PFSK-1 (cell line): Measurements from ENCODE around the gene SCN5A.

Source experiments
- POLR2AphosphoS5 ChIP-seq: IDR thresholded peaks from 2 replicates; pipeline ENCODE4 v1.6.1; 2012; ENCODE audit warnings: low read depth, mild to moderate bottlenecking, control low read depth, low read length, moderate library complexity
- SIN3A ChIP-seq: IDR thresholded peaks from 2 replicates; pipeline ENCODE4 v1.6.1; 2012; ENCODE audit warnings: mild to moderate bottlenecking, low read length, moderate library complexity, borderline replicate concordance; ENCODE audit not compliant: insufficient read depth
- TAF1 ChIP-seq: IDR thresholded peaks from 2 replicates; pipeline ENCODE4 v1.6.1; 2012; ENCODE audit warnings: low read length, control low read depth, borderline replicate concordance; ENCODE audit not compliant: insufficient read depth
- TF ChIP-seq, protein P1 (sequence below), 2 experiments: IDR thresholded peaks; 2 replicates each; pipeline versions ENCODE4 v1.6.1 to v1.8.0; 2011 to 2012; ENCODE audit warnings: low read depth in 2 of 2, low read length in 2 of 2, control low read depth in 1 of 2, inconsistent platforms in 1 of 2, mild to moderate bottlenecking in 1 of 2, moderate library complexity in 1 of 2; ENCODE audit not compliant: insufficient read depth in 1 of 2

- TF ChIP-seq SIN3A = no peak
- TF ChIP-seq, protein P1, sequence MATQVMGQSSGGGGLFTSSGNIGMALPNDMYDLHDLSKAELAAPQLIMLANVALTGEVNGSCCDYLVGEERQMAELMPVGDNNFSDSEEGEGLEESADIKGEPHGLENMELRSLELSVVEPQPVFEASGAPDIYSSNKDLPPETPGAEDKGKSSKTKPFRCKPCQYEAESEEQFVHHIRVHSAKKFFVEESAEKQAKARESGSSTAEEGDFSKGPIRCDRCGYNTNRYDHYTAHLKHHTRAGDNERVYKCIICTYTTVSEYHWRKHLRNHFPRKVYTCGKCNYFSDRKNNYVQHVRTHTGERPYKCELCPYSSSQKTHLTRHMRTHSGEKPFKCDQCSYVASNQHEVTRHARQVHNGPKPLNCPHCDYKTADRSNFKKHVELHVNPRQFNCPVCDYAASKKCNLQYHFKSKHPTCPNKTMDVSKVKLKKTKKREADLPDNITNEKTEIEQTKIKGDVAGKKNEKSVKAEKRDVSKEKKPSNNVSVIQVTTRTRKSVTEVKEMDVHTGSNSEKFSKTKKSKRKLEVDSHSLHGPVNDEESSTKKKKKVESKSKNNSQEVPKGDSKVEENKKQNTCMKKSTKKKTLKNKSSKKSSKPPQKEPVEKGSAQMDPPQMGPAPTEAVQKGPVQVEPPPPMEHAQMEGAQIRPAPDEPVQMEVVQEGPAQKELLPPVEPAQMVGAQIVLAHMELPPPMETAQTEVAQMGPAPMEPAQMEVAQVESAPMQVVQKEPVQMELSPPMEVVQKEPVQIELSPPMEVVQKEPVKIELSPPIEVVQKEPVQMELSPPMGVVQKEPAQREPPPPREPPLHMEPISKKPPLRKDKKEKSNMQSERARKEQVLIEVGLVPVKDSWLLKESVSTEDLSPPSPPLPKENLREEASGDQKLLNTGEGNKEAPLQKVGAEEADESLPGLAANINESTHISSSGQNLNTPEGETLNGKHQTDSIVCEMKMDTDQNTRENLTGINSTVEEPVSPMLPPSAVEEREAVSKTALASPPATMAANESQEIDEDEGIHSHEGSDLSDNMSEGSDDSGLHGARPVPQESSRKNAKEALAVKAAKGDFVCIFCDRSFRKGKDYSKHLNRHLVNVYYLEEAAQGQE (IDR thresholded peaks at IDR 0.05; ENCODE audit: insufficient read depth in 1 of 2, low read depth in 2 of 2, low read length in 2 of 2) = no peak
- TF ChIP-seq TAF1 = no peak
- TF ChIP-seq POLR2AphosphoS5 = no peak
Measured at GRCh38 chr3:38638354-38638753, 11.1 kb downstream of the SCN5A start.
